ENCODE measurements around the gene MYH3.

Gene MYH3

DNA sequence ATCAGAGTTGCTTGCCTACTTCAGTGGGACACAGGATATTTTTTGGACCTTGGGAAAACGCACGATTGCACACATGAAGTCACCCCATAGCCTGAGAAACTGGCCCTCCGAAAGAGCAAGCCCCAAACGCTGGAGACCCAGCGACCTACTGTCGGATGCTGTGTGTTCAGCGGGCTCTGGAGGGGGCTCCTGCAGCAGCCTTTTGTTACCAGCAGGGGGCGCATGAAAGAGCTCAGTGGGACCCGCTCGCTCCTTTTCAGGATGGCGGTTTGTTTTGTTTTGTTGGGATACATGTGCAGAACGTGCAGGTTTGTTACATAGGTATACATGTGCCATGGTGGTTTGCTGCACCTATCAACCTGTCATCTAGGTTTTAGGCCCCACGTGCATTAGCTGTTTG, 28.4 kb downstream of the MYH3 start:
- H3K36me3 ChIP-seq (replicated peaks; ENCODE audit: low read depth, low read length), result no peaks in the 10 kb centered on the region
- no peak overlapping the region for H2AFZ ChIP-seq (ENCODE audit: low read depth, low read length)
- no peak overlapping the region for H3K9ac ChIP-seq (ENCODE audit: low read length)
- H4K20me1 ChIP-seq (ENCODE audit: insufficient read depth, low read length), result peaks cover 4% of the 10 kb centered on the region; the same call in 1 of the 2 replicates
- H3K79me2 ChIP-seq (ENCODE audit: low read length), result no peaks in the 10 kb centered on the region
- H3K4me3 ChIP-seq (ENCODE audit: low read length), result no peak overlapping the region
- no peak overlapping the region for H3K27ac ChIP-seq (ENCODE audit: low read length)
- TF ChIP-seq EZH2phosphoT487 (IDR thresholded peaks at IDR 0.05; ENCODE audit: low read depth), result no peak
- TF ChIP-seq, protein P1, sequence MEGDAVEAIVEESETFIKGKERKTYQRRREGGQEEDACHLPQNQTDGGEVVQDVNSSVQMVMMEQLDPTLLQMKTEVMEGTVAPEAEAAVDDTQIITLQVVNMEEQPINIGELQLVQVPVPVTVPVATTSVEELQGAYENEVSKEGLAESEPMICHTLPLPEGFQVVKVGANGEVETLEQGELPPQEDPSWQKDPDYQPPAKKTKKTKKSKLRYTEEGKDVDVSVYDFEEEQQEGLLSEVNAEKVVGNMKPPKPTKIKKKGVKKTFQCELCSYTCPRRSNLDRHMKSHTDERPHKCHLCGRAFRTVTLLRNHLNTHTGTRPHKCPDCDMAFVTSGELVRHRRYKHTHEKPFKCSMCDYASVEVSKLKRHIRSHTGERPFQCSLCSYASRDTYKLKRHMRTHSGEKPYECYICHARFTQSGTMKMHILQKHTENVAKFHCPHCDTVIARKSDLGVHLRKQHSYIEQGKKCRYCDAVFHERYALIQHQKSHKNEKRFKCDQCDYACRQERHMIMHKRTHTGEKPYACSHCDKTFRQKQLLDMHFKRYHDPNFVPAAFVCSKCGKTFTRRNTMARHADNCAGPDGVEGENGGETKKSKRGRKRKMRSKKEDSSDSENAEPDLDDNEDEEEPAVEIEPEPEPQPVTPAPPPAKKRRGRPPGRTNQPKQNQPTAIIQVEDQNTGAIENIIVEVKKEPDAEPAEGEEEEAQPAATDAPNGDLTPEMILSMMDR (IDR thresholded peaks at IDR 0.05; ENCODE audit: low read depth, low read length), result 0 out of 2 replicates have a peak, but pooled peaks have one; percentile 21
- peaks cover 6% of the 10 kb centered on the region for H3K4me1 ChIP-seq (ENCODE audit: low read length)
- no peak overlapping the region for H3K4me2 ChIP-seq (ENCODE audit: low read length)
- no peaks in the 10 kb centered on the region for H3K9me3 ChIP-seq (ENCODE audit: insufficient read depth, low read length)
- no peaks in the 10 kb centered on the region for H3K27me3 ChIP-seq (ENCODE audit: low read depth, low read length)

DNA sequence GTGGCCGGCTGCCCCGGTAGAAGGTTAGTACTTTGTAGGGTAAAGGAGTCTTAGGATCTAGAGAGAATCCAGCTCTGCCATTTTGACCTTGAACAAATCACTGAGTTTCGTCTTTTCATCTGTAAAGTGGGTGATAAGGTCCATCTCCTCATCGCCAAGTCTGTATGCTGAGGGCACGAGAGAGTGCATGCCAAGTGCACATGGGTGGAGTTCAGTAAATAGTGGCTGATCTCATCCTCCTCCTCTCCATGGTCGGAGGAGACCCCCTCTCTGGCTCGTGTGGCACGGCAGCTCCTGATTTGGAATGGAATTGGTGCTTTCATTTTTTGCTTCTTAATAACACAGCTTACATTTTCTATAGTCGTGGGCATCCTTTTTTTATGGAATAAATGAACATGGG, 30.7 kb downstream of the MYH3 start:
- Histone ChIP-seq H2AFZ (ENCODE audit: low read depth, low read length) (no peak overlapping the region), H3K9me3 (ENCODE audit: insufficient read depth, low read length) (no peaks in the 10 kb centered on the region), H3K9ac (ENCODE audit: low read length) (no peak overlapping the region), H3K27me3 (ENCODE audit: low read depth, low read length) (no peaks in the 10 kb centered on the region), H3K4me2 (ENCODE audit: low read length) (no peak overlapping the region), H3K27ac (ENCODE audit: low read length) (no peak overlapping the region), H3K36me3 (replicated peaks; ENCODE audit: low read depth, low read length) (no peaks in the 10 kb centered on the region), H3K4me3 (ENCODE audit: low read length) (no peak overlapping the region), H3K4me1 (ENCODE audit: low read length) (no peaks in the 10 kb centered on the region), H3K79me2 (ENCODE audit: low read length) (no peaks in the 10 kb centered on the region), H4K20me1 (ENCODE audit: insufficient read depth, low read length) (no peaks in the 10 kb centered on the region)
- TF ChIP-seq, protein P1 (IDR thresholded peaks at IDR 0.05; ENCODE audit: low read depth, low read length), result no peak
- TF ChIP-seq EZH2phosphoT487 (IDR thresholded peaks at IDR 0.05; ENCODE audit: low read depth), result no peak

DNA sequence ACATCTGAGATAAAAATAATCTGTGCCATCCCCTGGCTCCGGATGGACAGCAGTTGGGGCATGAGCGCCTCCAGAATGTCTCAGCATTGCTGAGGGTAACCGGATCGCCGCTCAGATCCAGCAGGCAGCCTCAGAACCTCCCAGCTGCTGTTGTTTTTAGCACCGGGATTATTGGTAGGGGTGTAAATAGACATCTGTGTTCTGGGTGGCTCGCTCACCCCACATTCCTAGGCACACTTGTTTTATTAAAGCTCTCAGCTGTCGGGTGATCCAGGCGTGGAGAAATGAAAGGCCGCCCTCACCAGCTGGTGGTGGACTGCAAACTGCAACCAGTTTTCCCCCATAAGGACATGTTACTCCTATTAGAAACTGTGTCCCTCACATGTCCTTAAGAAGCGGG, 32.1 kb downstream of the MYH3 start:
- no peak overlapping the region for H3K9ac ChIP-seq (ENCODE audit: low read length)
- H3K79me2 ChIP-seq (ENCODE audit: low read length), result no peaks in the 10 kb centered on the region
- no peaks in the 10 kb centered on the region for H3K9me3 ChIP-seq (ENCODE audit: insufficient read depth, low read length)
- H3K36me3 ChIP-seq (replicated peaks; ENCODE audit: low read depth, low read length), result no peaks in the 10 kb centered on the region
- no peaks in the 10 kb centered on the region for H3K4me1 ChIP-seq (ENCODE audit: low read length)
- H3K4me2 ChIP-seq (ENCODE audit: low read length), result no peak overlapping the region
- H4K20me1 ChIP-seq (ENCODE audit: insufficient read depth, low read length), result no peaks in the 10 kb centered on the region
- TF ChIP-seq, protein P1 (IDR thresholded peaks at IDR 0.05; ENCODE audit: low read depth, low read length), result no peak
- no peak for TF ChIP-seq EZH2phosphoT487 (IDR thresholded peaks at IDR 0.05; ENCODE audit: low read depth)
- no peak overlapping the region for H2AFZ ChIP-seq (ENCODE audit: low read depth, low read length)
- H3K27me3 ChIP-seq (ENCODE audit: low read depth, low read length), result no peaks in the 10 kb centered on the region
- no peak overlapping the region for H3K4me3 ChIP-seq (ENCODE audit: low read length)
- H3K27ac ChIP-seq (ENCODE audit: low read length), result no peak overlapping the region

DNA sequence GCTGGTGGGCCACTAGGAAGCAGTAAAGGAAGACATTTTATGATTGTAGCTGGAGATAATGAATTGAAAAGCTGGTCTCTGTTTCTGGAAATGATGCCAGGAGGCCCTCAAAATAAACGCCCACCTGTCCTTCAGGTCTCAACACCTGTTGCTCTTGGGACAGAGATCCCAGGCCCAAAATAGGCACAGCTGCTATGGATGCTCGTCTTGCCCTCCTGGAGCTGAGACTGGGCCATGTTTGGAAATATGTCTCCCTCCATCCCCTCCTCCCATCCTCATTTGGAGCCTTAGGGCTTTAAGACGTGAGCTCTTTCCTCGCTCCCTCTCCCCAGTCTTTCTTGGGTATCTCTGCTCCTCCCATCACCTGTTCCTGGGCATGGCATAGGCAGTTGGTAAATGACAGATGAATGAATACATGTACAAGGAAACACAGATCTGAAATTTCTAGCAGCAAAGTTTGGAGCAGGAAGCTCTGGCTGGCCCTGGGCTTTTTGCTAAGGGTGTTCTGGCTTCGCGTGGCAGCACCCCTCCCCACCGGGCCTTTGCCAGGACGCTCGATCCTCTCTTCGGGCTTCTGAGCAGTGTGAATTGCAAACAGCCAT, 33.3 kb downstream of the MYH3 start:
- no peaks in the 10 kb centered on the region for H3K9me3 ChIP-seq (ENCODE audit: insufficient read depth, low read length)
- no peak overlapping the region for H3K4me3 ChIP-seq (ENCODE audit: low read length)
- H3K27ac ChIP-seq (ENCODE audit: low read length), result no peak overlapping the region
- H3K27me3 ChIP-seq (ENCODE audit: low read depth, low read length), result no peaks in the 10 kb centered on the region
- no peaks in the 10 kb centered on the region for H4K20me1 ChIP-seq (ENCODE audit: insufficient read depth, low read length)
- no peak overlapping the region for H3K9ac ChIP-seq (ENCODE audit: low read length)
- H3K79me2 ChIP-seq (ENCODE audit: low read length), result no peaks in the 10 kb centered on the region
- no peak overlapping the region for H3K4me2 ChIP-seq (ENCODE audit: low read length)
- H3K4me1 ChIP-seq (ENCODE audit: low read length), result no peaks in the 10 kb centered on the region
- TF ChIP-seq, protein P1 (IDR thresholded peaks at IDR 0.05; ENCODE audit: low read depth, low read length), result no peak
- TF ChIP-seq EZH2phosphoT487 (IDR thresholded peaks at IDR 0.05; ENCODE audit: low read depth), result no peak
- no peak overlapping the region for H2AFZ ChIP-seq (ENCODE audit: low read depth, low read length)
- no peaks in the 10 kb centered on the region for H3K36me3 ChIP-seq (replicated peaks; ENCODE audit: low read depth, low read length)
